Fibroblast of lung (primary cell): ENCODE results near the gene COL11A2. TPM values are rescaled to one million over a fixed set of nuclear protein-coding genes. Genes with fewer than 3 reads are reported as not detected.

ENCODE experiments used
- DNase-seq, 2 donors: peaks; one replicate each; pipeline versions ENCODE4 v3.0.0 to v3.0.0-alpha.2; 2010; ENCODE audit warnings: low read depth in 2 of 2
- H2AFZ ChIP-seq: 2 replicates; pipeline ENCODE4 v1.5.1; 2012; ENCODE audit warnings: low read length, control low read depth, inconsistent platforms
- H3K27ac ChIP-seq: 2 replicates; pipeline ENCODE4 v1.5.1; 2011; ENCODE audit warnings: low read length, control low read depth; ENCODE audit not compliant: insufficient read depth
- H3K27me3 ChIP-seq: 2 replicates; pipeline ENCODE4 v1.5.1; 2011; ENCODE audit warnings: mild to moderate bottlenecking, low read length; ENCODE audit not compliant: control insufficient read depth, insufficient read depth
- H3K36me3 ChIP-seq: 2 replicates; pipeline ENCODE4 v1.5.1; 2011; ENCODE audit warnings: low read length; ENCODE audit not compliant: control insufficient read depth, insufficient read depth
- H3K4me1 ChIP-seq: 2 replicates; pipeline ENCODE4 v1.5.1; 2011; ENCODE audit warnings: low read length; ENCODE audit not compliant: control insufficient read depth, insufficient read depth; ENCODE audit errors: extremely low read depth
- H3K4me2 ChIP-seq: 2 replicates; pipeline ENCODE4 v1.5.1; 2011; ENCODE audit warnings: low read length, control low read depth; ENCODE audit not compliant: insufficient read depth; ENCODE audit errors: extremely low read depth
- H3K4me3 ChIP-seq, 4 experiments: fragments of 200-600 bp in 1 of 4; sonication (generic) in 1 of 4; replicated peaks in 1 of 4; 2 replicates each; pipeline ENCODE4 v1.5.1; 2011 to 2016; ENCODE audit warnings: low read length in 4 of 4, low read depth in 3 of 4, mild to moderate bottlenecking in 3 of 4, control low read depth in 2 of 4, inconsistent platforms in 1 of 4, mixed read lengths in 1 of 4; ENCODE audit not compliant: insufficient read depth in 1 of 4; ENCODE audit errors: control extremely low read depth in 1 of 4
- H3K79me2 ChIP-seq: 2 replicates; pipeline ENCODE4 v1.5.1; 2012; ENCODE audit warnings: mild to moderate bottlenecking, low read length, inconsistent platforms; ENCODE audit not compliant: control insufficient read depth, insufficient read depth
- H3K9ac ChIP-seq: 2 replicates; pipeline ENCODE4 v1.5.1; 2011; ENCODE audit warnings: mild to moderate bottlenecking, low read length, control low read depth; ENCODE audit not compliant: insufficient read depth
- H3K9me3 ChIP-seq: 2 replicates; pipeline ENCODE4 v1.5.1; 2012; ENCODE audit warnings: low read depth, low read length; ENCODE audit not compliant: control insufficient read depth, insufficient read depth
- H4K20me1 ChIP-seq: 2 replicates; pipeline ENCODE4 v1.5.1; 2011; ENCODE audit warnings: low read length; ENCODE audit not compliant: control insufficient read depth, insufficient read depth; ENCODE audit errors: extremely low read depth
- EZH2 ChIP-seq: IDR thresholded peaks from 2 replicates; pipeline ENCODE4 v1.5.1; 2012; ENCODE audit warnings: low read length, control low read depth, mild to moderate bottlenecking; ENCODE audit errors: missing control alignments
- polyA plus RNA-seq, 2 donors: library from polyadenylated mRNA; depleted of rRNA in 1 of 2; stranded (reverse) in 1 of 2; unstranded in 1 of 2; fragments of >200 nt; gene quantifications; 2 replicates each; pipeline ENCODE4 v1.2.1, GENCODE V29; 2011 to 2012; ENCODE audit warnings: missing spikeins in 1 of 2
- total RNA-seq: library from RNA; depleted of rRNA; stranded (reverse); fragments of >200 nt; gene quantifications from 2 replicates; pipeline ENCODE4 v1.2.1, GENCODE V29; 2014
- TF ChIP-seq, protein P1 (sequence below), 2 donors: IDR thresholded peaks in 1 of 2; conservative IDR thresholded peaks in 1 of 2; 1 replicate in 1 of 2; 2 replicates in 1 of 2; pipeline ENCODE4 v1.5.1; 2011 to 2012; ENCODE audit warnings: low read length in 2 of 2, control low read depth in 1 of 2, inconsistent platforms in 1 of 2, low read depth in 1 of 2, mild to moderate bottlenecking in 1 of 2

Gene COL11A2
- total and polyA plus RNA-seq, 2 donors (not counting 1 experiment from before 2014, with no cell fraction given), result 0.17 TPM

DNA sequence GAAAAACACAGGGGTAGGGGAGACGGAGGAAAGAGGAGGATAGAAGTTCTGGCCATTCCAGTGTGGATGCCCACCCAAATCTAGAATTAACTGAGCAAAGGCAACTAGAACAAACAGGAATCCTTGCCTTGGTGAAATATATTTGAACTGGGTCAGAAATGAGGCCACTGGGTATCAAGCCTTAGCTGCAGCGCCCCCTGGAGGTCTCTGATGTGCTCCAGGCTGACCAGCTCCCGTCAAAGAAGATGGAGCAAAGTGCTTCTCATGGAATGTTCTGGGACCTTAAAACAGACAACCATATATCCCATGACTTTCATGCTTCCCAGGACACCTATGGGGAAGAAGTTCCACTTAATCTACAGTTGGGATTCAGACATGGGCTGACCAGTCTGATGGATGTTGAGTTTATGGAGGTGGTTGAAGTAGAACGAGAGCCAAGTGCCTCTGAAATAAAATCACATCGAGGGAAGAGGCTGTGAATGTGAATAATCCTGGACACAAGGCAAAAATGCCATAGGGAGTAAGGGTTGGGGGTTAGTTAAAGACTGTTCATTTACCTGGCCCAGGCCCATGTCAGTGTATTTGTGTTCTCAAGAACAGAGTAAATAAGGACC is 66.1 kb downstream of the COL11A2 start:
- Histone ChIP-seq H3K27ac (no peak overlapping the region), H3K4me1 (no peaks in the 10 kb centered on the region), H3K4me3 (no peak overlapping the region), H3K4me2 (no peak overlapping the region), H3K36me3 (no peaks in the 10 kb centered on the region), H4K20me1 (no peaks in the 10 kb centered on the region), H2AFZ (no peak overlapping the region), H3K79me2 (no peaks in the 10 kb centered on the region), H3K9ac (no peak overlapping the region), H3K9me3 (no peaks in the 10 kb centered on the region), H3K27me3 (peaks cover 20% of the 10 kb centered on the region)
- TF ChIP-seq, protein P1, sequence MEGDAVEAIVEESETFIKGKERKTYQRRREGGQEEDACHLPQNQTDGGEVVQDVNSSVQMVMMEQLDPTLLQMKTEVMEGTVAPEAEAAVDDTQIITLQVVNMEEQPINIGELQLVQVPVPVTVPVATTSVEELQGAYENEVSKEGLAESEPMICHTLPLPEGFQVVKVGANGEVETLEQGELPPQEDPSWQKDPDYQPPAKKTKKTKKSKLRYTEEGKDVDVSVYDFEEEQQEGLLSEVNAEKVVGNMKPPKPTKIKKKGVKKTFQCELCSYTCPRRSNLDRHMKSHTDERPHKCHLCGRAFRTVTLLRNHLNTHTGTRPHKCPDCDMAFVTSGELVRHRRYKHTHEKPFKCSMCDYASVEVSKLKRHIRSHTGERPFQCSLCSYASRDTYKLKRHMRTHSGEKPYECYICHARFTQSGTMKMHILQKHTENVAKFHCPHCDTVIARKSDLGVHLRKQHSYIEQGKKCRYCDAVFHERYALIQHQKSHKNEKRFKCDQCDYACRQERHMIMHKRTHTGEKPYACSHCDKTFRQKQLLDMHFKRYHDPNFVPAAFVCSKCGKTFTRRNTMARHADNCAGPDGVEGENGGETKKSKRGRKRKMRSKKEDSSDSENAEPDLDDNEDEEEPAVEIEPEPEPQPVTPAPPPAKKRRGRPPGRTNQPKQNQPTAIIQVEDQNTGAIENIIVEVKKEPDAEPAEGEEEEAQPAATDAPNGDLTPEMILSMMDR (conservative IDR thresholded peaks at IDR 0.05 in 1 of 2, IDR thresholded peaks at IDR 0.05 in 1 of 2; ENCODE audit: low read depth in 1 of 2, low read length in 2 of 2), result peak; percentile 46 to 67
- no peak for TF ChIP-seq EZH2
- DNase-seq, result peak in 1 of 2 donors; percentile 35

DNA sequence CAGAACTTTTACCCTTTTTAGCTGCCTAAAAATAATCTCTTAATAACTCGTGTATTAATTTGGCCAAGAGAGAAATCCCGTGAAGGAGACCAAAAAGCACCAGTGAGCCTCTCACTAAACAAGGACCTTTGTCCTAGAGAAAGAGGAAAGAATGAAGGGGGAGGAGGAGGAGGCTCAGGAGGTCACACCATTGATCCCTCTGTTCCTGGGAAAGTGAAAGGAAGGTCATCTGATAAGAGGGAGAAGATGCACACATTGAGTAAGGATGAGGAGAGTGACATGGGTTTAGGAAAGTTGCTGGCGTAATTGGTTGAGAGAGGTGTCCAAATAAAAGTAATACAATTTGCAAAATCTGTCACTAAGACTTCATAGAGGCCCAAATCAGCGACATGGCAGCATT is 67.3 kb downstream of the COL11A2 start:
- no peak overlapping the region for H3K9ac ChIP-seq
- H3K4me1 ChIP-seq, result no peaks in the 10 kb centered on the region
- TF ChIP-seq, protein P1 (conservative IDR thresholded peaks at IDR 0.05 in 1 of 2, IDR thresholded peaks at IDR 0.05 in 1 of 2; ENCODE audit: low read depth in 1 of 2, low read length in 2 of 2), result no peak
- no peak for TF ChIP-seq EZH2
- no peak overlapping the region for H3K4me3 ChIP-seq
- no peak overlapping the region for H2AFZ ChIP-seq
- no peak for DNase-seq
- H3K4me2 ChIP-seq, result no peak overlapping the region
- no peak overlapping the region for H3K27ac ChIP-seq
- no peaks in the 10 kb centered on the region for H3K79me2 ChIP-seq
- peaks cover 17% of the 10 kb centered on the region for H3K27me3 ChIP-seq
- H3K9me3 ChIP-seq, result no peaks in the 10 kb centered on the region
- H3K36me3 ChIP-seq, result no peaks in the 10 kb centered on the region
- H4K20me1 ChIP-seq, result no peaks in the 10 kb centered on the region

GRCh38 chr6:33124525-33124901 is 67.8 kb downstream of the COL11A2 start:
- no peak overlapping the region for H3K4me2 ChIP-seq
- no peaks in the 10 kb centered on the region for H3K4me1 ChIP-seq
- H3K9ac ChIP-seq, result no peak overlapping the region
- H4K20me1 ChIP-seq, result no peaks in the 10 kb centered on the region
- DNase-seq, result no peak
- TF ChIP-seq, protein P1 (conservative IDR thresholded peaks at IDR 0.05 in 1 of 2, IDR thresholded peaks at IDR 0.05 in 1 of 2; ENCODE audit: low read depth in 1 of 2, low read length in 2 of 2), result no peak
- no peak for TF ChIP-seq EZH2
- H3K4me3 ChIP-seq, result no peak overlapping the region
- no peaks in the 10 kb centered on the region for H3K9me3 ChIP-seq
- no peak overlapping the region for H2AFZ ChIP-seq
- no peaks in the 10 kb centered on the region for H3K36me3 ChIP-seq
- H3K79me2 ChIP-seq, result no peaks in the 10 kb centered on the region
- H3K27ac ChIP-seq, result no peak overlapping the region
- H3K27me3 ChIP-seq, result peaks cover 15% of the 10 kb centered on the region
